Epithelial cell of esophagus (primary cell): Measurements from ENCODE around the gene SUGCT.

Experiments used
- DNase-seq: peaks from one replicate; pipeline ENCODE4 v3.0.0; 2010; ENCODE audit warnings: low read depth
- H3K4me3 ChIP-seq: 2 replicates; pipeline ENCODE4 v1.5.1; 2011; ENCODE audit warnings: mild to moderate bottlenecking, low read length, control low read depth
- TF ChIP-seq, protein P1 (sequence below): IDR thresholded peaks from 2 replicates; pipeline ENCODE4 v1.5.1; 2011; ENCODE audit warnings: low read depth, mild to moderate bottlenecking, low read length, control low read depth, inconsistent platforms; ENCODE audit not compliant: insufficient read depth; ENCODE audit errors: missing control alignments

Gene SUGCT

DNA sequence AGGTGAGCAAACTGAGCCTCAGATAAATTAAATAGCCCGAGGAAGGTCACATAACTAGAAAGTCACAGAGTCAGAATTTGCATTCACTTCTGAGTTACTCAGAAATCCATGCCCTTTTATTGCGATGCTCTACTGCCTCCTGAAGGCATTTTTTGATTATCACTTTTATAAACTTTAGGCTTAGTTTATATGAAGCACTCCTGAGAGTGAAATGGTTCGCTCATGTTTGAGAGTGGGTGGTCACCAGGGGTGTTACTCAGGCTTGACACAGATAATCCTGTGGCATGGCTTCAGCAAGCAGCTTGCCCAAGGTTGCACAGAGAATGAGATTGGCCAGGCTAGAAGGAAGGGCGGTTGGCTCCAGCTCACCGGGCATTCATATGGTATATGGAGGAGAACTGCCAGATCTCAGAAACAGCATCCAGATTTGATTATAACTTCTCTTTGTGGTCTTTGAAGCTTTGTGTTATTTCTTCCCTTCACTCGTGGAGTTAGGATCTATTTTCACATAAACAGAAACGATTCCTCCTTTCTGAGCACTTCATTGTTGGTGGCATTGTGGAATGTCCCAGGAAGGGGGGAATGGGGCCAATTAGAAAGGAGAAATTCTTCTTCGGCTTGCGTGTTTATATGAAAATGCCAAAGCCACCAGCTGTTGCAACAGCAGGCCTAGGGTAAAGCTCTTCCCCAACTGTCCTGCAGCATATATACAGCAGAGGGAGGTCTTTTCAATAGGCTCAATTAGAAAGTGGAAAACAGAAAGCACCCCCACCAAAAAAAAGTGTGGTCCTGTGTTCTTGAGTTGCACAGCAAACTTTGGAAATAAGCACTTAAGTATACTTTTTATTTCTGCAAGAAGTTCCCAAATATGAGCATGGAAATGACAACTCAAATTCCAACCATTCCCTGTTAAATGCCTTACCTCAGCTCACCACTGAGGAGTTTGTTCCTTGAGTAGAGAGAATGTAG lies 628.8 kb downstream of the SUGCT start:
- peak; percentile 7 for DNase-seq
- H3K4me3 ChIP-seq, result no peak overlapping the region
- TF ChIP-seq, protein P1, sequence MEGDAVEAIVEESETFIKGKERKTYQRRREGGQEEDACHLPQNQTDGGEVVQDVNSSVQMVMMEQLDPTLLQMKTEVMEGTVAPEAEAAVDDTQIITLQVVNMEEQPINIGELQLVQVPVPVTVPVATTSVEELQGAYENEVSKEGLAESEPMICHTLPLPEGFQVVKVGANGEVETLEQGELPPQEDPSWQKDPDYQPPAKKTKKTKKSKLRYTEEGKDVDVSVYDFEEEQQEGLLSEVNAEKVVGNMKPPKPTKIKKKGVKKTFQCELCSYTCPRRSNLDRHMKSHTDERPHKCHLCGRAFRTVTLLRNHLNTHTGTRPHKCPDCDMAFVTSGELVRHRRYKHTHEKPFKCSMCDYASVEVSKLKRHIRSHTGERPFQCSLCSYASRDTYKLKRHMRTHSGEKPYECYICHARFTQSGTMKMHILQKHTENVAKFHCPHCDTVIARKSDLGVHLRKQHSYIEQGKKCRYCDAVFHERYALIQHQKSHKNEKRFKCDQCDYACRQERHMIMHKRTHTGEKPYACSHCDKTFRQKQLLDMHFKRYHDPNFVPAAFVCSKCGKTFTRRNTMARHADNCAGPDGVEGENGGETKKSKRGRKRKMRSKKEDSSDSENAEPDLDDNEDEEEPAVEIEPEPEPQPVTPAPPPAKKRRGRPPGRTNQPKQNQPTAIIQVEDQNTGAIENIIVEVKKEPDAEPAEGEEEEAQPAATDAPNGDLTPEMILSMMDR, result peak; percentile 13

DNA sequence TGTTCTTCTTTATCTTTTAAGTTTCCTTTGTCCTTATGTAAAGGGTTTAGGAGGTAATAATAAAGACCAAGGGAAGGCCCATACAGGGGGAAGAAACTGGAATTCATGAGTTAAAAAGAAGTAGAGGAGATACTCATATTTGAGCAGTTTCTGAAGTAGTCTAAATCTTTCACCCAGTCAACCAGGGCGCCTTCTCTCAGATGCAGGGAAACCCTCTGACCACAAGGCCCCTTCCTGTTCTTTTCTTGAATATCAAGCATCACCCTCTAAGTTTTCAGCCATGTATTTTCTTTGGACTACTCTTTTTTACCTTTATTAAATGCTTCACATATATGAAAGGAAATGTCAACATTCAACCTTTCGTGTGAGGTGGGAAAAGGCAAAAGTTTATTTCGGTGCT lies 630.8 kb downstream of the SUGCT start:
- TF ChIP-seq, protein P1, result no peak
- no peak for DNase-seq
- no peak overlapping the region for H3K4me3 ChIP-seq

DNA sequence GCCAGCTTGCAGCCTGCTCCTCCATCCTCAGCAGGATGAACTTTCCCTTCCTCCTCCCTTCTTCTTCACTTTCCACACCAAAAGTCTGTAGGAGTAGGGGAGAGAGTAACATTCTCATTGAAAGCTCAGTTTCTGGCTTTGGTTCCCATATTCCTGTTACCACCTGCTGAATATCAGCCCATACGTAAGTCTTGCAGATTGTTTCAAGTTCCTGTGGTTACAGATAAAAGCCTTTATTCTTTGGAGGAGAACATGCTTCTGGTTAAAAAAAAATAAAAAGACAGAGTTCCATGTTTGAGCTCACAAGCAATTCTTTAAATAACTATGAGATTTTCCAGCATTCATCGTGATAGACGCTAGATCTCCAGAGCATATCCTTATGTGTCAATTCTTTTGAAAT lies 637.3 kb downstream of the SUGCT start:
- TF ChIP-seq, protein P1, result no peak
- H3K4me3 ChIP-seq, result no peak overlapping the region
- DNase-seq, result no peak

DNA sequence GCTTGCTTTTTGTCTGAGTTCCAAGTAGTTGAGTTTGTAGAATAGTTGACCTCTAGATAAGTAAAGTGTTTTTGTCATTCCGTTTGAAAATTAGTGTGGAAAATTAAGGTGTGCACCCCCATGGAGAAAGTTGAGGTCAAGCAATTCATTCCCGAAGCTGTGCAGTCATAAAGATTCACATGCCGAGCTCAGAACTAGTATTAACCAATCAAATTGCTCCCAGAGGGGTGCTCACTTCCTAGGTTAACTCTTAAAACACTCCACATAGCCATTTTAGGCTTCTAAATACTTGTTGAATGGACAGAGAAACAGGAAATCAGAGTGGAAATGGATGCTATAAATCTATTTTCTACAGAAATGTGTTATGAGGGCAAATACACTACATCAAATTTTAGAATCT lies 638.9 kb downstream of the SUGCT start:
- TF ChIP-seq, protein P1, result no peak
- no peak overlapping the region for H3K4me3 ChIP-seq
- no peak for DNase-seq

DNA sequence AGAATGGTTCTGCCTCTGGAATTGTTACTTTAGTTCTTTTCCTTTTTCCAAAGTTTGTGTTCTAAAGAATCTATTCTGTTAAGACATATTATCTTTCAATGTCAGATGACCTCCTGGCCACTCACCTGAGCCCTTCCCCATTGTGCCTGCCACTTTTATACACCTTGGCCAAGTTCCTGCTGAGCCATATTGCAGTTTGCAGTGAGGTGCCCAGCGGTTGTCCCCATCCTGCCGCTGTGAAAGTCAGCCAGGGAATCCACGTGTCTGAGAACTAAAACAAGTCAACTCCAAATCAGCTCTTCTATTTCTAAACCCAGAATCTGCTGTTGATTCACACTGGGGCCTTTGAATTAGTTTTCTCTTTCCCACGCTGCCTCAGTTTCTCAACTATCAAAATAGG lies 641.1 kb downstream of the SUGCT start:
- no peak overlapping the region for H3K4me3 ChIP-seq
- DNase-seq, result no peak
- TF ChIP-seq, protein P1, result no peak

DNA sequence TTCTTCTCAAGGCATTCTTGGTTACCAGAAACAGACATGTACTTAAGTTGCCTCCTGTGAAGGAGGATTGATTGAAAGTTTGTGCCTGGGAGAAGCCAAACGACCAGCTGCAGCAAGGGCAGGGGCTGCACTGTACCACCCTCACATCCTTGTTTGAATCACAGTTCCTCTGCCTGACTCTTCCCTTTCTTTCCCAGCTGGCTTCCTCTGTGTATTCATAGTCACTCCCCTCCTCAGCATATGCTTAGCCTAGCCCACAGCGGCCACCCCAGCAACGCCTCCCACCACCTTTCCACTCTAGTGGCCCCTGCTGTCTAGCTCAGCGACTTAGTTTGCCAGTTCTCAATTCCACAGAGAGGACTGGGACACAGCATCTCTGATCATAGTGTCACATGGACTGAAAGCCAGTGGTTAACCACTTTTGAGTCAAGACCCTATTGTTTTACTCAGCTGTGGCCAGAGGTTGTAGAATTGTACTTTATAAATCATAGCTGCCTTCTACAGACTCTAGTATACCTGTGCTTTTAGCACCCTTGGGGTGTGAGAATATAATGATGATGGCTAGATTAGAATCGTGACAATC lies 643.0 kb downstream of the SUGCT start:
- TF ChIP-seq, protein P1, result no peak
- H3K4me3 ChIP-seq, result no peak overlapping the region

More for the DNA sequence above, 643.0 kb downstream of the SUGCT start:
- no peak for DNase-seq
